ENCODE results near the gene EFR3B. TPM values are rescaled to one million over a fixed set of nuclear protein-coding genes. Genes with fewer than 3 reads are reported as not detected.

EFR3B gene
- total and polyA plus RNA-seq, 2 of the 13 experiments (the other 11 are each of a cell fraction or from before 2014, with no cell fraction given): 0.42 TPM

DNA sequence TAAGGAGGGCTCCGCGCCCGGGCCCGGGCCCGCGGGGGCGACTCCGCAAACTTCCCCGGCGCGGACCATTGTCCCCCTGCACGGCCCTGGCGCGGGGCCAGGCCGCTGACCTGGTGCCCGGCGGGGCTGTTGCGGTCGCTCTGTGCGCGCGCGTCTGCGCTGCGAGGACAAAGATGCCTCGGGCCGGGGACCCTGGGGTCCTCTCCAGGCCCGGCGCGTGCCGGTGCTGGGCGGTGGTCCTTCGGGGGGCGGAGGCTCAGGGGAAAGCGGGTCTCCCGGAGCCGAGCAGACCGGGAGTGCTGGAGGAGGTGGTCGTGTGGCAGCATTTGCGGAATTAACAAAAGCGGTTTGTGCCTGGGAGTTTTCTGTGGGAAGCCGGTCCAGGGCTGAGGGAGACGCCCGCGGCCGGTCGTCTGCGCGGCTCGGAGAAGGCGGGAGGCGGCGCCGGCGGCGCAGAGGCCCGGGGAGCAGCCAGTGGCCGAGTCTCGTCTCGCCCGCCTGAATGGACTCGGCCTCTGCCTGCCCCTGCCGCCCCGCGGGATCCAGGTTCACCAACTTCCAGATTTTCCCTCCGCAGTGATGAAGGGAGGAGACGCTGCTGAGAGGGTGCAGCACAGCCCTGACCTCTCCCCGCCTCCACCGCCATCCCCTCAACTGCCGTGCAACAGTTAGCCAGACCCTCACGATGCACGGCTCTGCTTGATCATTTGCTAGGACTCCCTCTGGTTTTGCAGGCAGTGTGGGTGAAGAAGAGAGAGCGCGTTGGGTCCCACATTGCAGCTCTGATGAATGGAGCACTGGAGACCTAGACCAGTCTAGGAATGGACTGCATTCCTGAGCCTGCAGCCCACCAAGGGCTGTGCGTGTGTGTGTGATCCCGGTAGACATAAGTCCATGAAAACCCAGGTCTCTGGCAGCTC, 705 bp downstream of the EFR3B start (continued):
- TF ChIP-seq, protein P1, sequence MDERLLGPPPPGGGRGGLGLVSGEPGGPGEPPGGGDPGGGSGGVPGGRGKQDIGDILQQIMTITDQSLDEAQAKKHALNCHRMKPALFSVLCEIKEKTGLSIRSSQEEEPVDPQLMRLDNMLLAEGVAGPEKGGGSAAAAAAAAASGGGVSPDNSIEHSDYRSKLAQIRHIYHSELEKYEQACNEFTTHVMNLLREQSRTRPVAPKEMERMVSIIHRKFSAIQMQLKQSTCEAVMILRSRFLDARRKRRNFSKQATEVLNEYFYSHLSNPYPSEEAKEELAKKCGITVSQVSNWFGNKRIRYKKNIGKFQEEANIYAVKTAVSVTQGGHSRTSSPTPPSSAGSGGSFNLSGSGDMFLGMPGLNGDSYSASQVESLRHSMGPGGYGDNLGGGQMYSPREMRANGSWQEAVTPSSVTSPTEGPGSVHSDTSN (CRISPR knock-in tag; IDR thresholded peaks at IDR 0.05): no peak
- TF ChIP-seq LCORL (IDR thresholded peaks at IDR 0.05) (no peak), LCORL (CRISPR knock-in tag; IDR thresholded peaks at IDR 0.05) (no peak), ZBTB7B (CRISPR knock-in tag; IDR thresholded peaks at IDR 0.05) (peak; percentile 49; the same call in 1 of the 2 replicates), ZFP90 (CRISPR knock-in tag; IDR thresholded peaks at IDR 0.05; ENCODE audit: borderline replicate concordance) (no peak), SALL2 (CRISPR knock-in tag; IDR thresholded peaks at IDR 0.05) (peak; percentile 12; the same call in 1 of the 2 replicates), CCDC6 (CRISPR knock-in tag; IDR thresholded peaks at IDR 0.05) (peak; percentile 72; the same call in 1 of the 2 replicates), ZNF569 (CRISPR knock-in tag; IDR thresholded peaks at IDR 0.05; ENCODE audit: borderline replicate concordance) (no peak), RORA (CRISPR knock-in tag; IDR thresholded peaks at IDR 0.05) (no peak), SPEN (CRISPR knock-in tag; IDR thresholded peaks at IDR 0.05; ENCODE audit: low read depth) (0 out of 2 replicates have a peak, but pooled peaks have one; percentile 16), RNF2 (conservative IDR thresholded peaks at IDR 0.05; ENCODE audit: low read depth) (peak; percentile 63; the same call in 1 of the 2 replicates), ZNF121 (CRISPR knock-in tag; IDR thresholded peaks at IDR 0.05) (no peak), PPARG (CRISPR knock-in tag; conservative IDR thresholded peaks at IDR 0.05) (no peak), ZNF670 (CRISPR knock-in tag; IDR thresholded peaks at IDR 0.05; ENCODE audit: borderline replicate concordance) (no peak), TBL1XR1 (IDR thresholded peaks at IDR 0.05; ENCODE audit: borderline replicate concordance, low read length, partially characterized antibody) (no peak), ZFP36L1 (CRISPR knock-in tag; IDR thresholded peaks at IDR 0.05) (no peak)
- TF ChIP-seq, protein P2, sequence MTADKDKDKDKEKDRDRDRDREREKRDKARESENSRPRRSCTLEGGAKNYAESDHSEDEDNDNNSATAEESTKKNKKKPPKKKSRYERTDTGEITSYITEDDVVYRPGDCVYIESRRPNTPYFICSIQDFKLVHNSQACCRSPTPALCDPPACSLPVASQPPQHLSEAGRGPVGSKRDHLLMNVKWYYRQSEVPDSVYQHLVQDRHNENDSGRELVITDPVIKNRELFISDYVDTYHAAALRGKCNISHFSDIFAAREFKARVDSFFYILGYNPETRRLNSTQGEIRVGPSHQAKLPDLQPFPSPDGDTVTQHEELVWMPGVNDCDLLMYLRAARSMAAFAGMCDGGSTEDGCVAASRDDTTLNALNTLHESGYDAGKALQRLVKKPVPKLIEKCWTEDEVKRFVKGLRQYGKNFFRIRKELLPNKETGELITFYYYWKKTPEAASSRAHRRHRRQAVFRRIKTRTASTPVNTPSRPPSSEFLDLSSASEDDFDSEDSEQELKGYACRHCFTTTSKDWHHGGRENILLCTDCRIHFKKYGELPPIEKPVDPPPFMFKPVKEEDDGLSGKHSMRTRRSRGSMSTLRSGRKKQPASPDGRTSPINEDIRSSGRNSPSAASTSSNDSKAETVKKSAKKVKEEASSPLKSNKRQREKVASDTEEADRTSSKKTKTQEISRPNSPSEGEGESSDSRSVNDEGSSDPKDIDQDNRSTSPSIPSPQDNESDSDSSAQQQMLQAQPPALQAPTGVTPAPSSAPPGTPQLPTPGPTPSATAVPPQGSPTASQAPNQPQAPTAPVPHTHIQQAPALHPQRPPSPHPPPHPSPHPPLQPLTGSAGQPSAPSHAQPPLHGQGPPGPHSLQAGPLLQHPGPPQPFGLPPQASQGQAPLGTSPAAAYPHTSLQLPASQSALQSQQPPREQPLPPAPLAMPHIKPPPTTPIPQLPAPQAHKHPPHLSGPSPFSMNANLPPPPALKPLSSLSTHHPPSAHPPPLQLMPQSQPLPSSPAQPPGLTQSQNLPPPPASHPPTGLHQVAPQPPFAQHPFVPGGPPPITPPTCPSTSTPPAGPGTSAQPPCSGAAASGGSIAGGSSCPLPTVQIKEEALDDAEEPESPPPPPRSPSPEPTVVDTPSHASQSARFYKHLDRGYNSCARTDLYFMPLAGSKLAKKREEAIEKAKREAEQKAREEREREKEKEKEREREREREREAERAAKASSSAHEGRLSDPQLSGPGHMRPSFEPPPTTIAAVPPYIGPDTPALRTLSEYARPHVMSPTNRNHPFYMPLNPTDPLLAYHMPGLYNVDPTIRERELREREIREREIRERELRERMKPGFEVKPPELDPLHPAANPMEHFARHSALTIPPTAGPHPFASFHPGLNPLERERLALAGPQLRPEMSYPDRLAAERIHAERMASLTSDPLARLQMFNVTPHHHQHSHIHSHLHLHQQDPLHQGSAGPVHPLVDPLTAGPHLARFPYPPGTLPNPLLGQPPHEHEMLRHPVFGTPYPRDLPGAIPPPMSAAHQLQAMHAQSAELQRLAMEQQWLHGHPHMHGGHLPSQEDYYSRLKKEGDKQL (CRISPR knock-in tag; IDR thresholded peaks at IDR 0.05; ENCODE audit: low read depth): no peak
- TF ChIP-seq, protein P3, sequence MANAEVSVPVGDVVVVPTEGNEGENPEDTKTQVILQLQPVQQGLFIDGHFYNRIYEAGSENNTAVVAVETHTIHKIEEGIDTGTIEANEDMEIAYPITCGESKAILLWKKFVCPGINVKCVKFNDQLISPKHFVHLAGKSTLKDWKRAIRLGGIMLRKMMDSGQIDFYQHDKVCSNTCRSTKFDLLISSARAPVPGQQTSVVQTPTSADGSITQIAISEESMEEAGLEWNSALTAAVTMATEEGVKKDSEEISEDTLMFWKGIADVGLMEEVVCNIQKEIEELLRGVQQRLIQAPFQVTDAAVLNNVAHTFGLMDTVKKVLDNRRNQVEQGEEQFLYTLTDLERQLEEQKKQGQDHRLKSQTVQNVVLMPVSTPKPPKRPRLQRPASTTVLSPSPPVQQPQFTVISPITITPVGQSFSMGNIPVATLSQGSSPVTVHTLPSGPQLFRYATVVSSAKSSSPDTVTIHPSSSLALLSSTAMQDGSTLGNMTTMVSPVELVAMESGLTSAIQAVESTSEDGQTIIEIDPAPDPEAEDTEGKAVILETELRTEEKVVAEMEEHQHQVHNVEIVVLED (CRISPR knock-in tag; IDR thresholded peaks at IDR 0.05; ENCODE audit: borderline replicate concordance): no peak
- TF ChIP-seq, protein P4, sequence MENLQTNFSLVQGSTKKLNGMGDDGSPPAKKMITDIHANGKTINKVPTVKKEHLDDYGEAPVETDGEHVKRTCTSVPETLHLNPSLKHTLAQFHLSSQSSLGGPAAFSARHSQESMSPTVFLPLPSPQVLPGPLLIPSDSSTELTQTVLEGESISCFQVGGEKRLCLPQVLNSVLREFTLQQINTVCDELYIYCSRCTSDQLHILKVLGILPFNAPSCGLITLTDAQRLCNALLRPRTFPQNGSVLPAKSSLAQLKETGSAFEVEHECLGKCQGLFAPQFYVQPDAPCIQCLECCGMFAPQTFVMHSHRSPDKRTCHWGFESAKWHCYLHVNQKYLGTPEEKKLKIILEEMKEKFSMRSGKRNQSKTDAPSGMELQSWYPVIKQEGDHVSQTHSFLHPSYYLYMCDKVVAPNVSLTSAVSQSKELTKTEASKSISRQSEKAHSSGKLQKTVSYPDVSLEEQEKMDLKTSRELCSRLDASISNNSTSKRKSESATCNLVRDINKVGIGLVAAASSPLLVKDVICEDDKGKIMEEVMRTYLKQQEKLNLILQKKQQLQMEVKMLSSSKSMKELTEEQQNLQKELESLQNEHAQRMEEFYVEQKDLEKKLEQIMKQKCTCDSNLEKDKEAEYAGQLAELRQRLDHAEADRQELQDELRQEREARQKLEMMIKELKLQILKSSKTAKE (CRISPR knock-in tag; IDR thresholded peaks at IDR 0.05; ENCODE audit: borderline replicate concordance): no peak
